ENCODE data around the gene NINJ2.

DNA sequence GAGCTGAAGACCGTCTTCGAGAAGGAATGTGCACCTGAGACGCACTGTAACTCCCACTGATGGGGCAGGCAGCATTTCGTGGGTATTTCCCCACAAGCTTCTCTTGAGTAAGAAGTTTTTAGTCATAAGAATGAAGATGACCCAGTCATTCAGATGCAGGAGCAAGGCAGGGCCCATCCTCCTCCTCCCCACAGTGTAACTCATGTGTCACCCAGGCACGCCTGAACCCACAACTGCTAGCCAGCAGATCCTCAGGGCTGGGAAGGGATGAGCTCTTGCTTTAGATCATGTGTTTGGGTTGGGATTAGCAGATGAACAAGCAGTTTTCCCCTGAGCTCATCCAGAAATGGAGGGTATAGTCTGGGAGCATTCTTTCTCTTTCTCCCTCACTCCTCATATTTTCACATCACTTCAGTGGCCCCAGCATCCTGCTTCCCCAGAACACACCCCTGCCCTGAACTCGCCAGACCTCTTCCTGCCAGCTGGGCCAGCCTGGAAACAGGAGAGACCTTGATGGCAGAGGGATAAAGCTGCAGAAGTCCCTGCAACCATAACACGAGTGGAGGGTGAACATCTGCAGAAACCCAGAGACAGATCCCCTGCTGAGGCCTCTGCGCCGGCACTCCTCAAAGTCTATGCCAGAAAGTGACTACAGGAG, 130.2 kb downstream of the NINJ2 start:
- TF ChIP-seq, protein P1, sequence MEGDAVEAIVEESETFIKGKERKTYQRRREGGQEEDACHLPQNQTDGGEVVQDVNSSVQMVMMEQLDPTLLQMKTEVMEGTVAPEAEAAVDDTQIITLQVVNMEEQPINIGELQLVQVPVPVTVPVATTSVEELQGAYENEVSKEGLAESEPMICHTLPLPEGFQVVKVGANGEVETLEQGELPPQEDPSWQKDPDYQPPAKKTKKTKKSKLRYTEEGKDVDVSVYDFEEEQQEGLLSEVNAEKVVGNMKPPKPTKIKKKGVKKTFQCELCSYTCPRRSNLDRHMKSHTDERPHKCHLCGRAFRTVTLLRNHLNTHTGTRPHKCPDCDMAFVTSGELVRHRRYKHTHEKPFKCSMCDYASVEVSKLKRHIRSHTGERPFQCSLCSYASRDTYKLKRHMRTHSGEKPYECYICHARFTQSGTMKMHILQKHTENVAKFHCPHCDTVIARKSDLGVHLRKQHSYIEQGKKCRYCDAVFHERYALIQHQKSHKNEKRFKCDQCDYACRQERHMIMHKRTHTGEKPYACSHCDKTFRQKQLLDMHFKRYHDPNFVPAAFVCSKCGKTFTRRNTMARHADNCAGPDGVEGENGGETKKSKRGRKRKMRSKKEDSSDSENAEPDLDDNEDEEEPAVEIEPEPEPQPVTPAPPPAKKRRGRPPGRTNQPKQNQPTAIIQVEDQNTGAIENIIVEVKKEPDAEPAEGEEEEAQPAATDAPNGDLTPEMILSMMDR (IDR thresholded peaks at IDR 0.05; ENCODE audit: borderline replicate concordance, extremely low read depth, low read length, poor library complexity, severe bottlenecking): no peak
- no peak for TF ChIP-seq EZH2 (IDR thresholded peaks at IDR 0.05; ENCODE audit: borderline replicate concordance, low read depth, low read length, severe bottlenecking)

Data from DND-41 (cell line).